ENCODE data around the gene ATG9B. TPM values are rescaled to one million over a fixed set of nuclear protein-coding genes. Genes with fewer than 3 reads are reported as not detected.

The ATG9B gene
- total and polyA plus RNA-seq, 10 donors = 0.66 to 3.8 (median 2.4) TPM

DNA sequence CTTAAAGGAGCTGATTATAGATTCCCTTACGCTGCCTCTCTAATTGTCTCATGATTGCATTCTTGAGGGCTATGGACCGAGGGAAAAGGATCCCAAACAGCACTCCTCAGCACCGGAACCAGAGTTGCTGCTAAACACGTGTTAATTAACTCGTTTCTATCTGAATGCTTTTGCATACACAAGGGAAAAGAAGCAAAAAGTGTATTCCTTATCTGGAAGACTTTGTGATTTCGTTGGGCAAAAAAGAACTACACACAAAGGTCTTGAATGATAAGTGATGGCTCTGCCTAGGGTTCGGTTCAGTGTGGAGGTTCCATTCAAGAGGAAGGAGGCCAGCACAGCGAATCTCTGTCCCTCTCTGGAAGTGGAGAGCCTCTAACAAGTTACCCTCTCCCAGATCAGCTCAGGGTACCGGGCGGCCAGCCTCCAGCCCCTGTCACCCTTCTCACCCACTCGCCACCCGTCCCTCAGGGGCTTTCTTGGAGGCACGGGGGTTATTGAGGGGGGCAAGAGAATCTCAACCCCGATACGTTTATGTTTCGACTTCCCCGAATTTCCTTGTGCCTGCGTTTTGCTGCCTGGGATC lies 34.6 kb upstream of the ATG9B start:
- Histone ChIP-seq H3K36me3 (peaks cover 0 to 44% (median 3%) of the 10 kb centered on the region in 6 donors), H3K27me3 (replicated peaks in 1 of 7) (no peaks in the 10 kb centered on the region), H3K4me1 (peaks cover 15 to 69% (median 49%) of the 10 kb centered on the region in 6 donors), H3K4me3 (peak overlapping the region; percentile 67 to 99 (median 87)), H3K27ac (peak overlapping the region; percentile 87 to 96 (median 92)), H3K9me3 (no peaks in the 10 kb centered on the region)
- intact Hi-C loops (cut with DNase I; ENCODE audit: low total_unique reads) = no loop called here
- 5 to 11% (median 8%) methylated on average over 18 of the region's 18 CpGs for WGBS, 5 donors
- peak; percentile 88 for DNase-seq
- TF ChIP-seq, protein P1, sequence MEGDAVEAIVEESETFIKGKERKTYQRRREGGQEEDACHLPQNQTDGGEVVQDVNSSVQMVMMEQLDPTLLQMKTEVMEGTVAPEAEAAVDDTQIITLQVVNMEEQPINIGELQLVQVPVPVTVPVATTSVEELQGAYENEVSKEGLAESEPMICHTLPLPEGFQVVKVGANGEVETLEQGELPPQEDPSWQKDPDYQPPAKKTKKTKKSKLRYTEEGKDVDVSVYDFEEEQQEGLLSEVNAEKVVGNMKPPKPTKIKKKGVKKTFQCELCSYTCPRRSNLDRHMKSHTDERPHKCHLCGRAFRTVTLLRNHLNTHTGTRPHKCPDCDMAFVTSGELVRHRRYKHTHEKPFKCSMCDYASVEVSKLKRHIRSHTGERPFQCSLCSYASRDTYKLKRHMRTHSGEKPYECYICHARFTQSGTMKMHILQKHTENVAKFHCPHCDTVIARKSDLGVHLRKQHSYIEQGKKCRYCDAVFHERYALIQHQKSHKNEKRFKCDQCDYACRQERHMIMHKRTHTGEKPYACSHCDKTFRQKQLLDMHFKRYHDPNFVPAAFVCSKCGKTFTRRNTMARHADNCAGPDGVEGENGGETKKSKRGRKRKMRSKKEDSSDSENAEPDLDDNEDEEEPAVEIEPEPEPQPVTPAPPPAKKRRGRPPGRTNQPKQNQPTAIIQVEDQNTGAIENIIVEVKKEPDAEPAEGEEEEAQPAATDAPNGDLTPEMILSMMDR (IDR thresholded peaks at IDR 0.05 in 8 of 11, conservative IDR thresholded peaks at IDR 0.05 in 3 of 11) = no peak
- TF ChIP-seq POLR2A (IDR thresholded peaks at IDR 0.05) (no peak), POLR2AphosphoS5 (IDR thresholded peaks at IDR 0.05) (no peak)

DNA sequence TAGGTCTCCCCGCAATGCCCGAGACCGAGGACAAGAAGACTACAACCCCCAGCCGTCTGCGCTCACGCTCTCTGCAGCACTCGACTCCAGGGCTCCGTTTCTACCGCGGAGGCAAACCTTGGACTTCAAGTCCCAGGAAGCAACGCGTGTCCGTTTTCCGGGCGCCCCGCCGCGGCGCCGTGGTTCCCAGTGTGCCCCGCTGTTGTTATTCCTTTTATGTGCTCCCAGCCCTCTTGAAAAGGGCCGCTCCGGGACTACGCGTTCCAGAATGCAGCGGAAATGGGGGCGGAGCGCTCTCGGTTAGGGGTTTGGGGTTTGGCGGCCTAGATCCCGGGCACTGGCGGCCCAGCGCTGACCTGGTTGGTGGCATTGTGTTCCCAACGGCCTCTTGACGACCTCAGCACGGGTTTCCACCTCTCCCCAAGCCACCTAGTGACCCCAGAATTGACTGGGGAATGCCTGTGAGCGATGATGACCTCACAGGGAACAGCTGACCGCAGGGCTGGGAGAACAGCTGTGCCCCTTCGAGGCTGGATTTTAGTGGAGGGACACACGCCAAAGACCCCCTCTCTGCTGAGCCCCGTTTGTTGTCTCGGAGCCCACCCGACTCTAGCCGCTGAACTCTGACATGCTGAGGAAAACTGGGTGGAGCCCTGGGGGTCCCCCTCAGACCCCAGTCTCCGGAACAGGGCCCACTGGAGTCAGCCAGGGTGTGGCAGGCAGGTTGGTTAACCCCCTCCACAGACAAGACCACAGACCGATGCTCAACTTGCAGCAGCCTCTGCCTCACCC lies 33.9 kb upstream of the ATG9B start:
- peak; percentile 99 for DNase-seq
- Histone ChIP-seq H3K4me1 (peaks cover 15 to 75% (median 52%) of the 10 kb centered on the region in 6 donors), H3K27ac (peak overlapping the region; percentile 87 to 96 (median 92)), H3K4me3 (peak overlapping the region; percentile 67 to 99 (median 87)), H3K27me3 (replicated peaks in 1 of 7) (no peaks in the 10 kb centered on the region), H3K9me3 (no peaks in the 10 kb centered on the region), H3K36me3 (peaks cover 0 to 42% (median 3%) of the 10 kb centered on the region in 6 donors)
- 0 to 3% (median 1%) methylated on average over 30 to 46 of the region's 46 CpGs for WGBS, 5 donors
- intact Hi-C loops (cut with DNase I; ENCODE audit: low total_unique reads) = no loop called here
- TF ChIP-seq POLR2A (IDR thresholded peaks at IDR 0.05) (peak in 1 of 3 donors; percentile 29), POLR2AphosphoS5 (IDR thresholded peaks at IDR 0.05) (peak; percentile 93 to 94 (median 93))
- TF ChIP-seq, protein P1 (IDR thresholded peaks at IDR 0.05 in 8 of 11, conservative IDR thresholded peaks at IDR 0.05 in 3 of 11) = peak in 3 of 11 experiments; percentile 7 to 42 (median 27)

DNA sequence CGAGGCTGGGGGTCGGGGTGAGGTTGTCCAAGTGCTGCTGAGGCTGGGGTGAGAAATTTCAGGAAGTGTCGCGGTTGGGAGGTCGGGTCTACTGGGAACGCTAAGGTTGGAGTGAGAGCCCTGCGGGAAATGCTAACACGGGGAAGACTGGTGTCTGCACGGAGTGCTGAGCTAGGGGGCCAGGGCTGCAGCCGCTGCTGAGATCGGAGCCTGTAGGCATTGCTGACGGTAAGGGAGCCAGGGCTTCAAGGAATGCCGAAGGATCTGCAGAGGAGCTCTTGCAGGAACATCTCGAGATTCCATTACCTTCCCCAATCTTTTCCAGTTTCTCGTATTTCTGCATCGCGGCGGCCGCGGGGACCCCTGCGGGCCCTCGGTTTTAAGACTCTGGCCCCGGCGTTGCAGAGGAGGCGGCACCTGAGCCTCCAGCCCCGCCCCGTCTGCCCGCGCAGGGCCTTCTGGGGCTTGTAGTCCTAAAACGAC lies 33.3 kb upstream of the ATG9B start, which contains the start of gene CDK5:
Gene CDK5 (minus strand): TSS at position 392 of the 483 bp plus-strand sequence. CDS start 49 bp downstream, at position 343.
- peaks cover 0 to 2% (median 0%) of the 10 kb centered on the region in 7 donors for H3K27me3 ChIP-seq (replicated peaks in 1 of 7)
- TF ChIP-seq POLR2AphosphoS5 (IDR thresholded peaks at IDR 0.05) (no peak), POLR2A (IDR thresholded peaks at IDR 0.05) (no peak)
- TF ChIP-seq, protein P1 (IDR thresholded peaks at IDR 0.05 in 8 of 11, conservative IDR thresholded peaks at IDR 0.05 in 3 of 11) = no peak
- H3K4me1 ChIP-seq = peaks cover 15 to 75% (median 55%) of the 10 kb centered on the region in 6 donors
- H3K27ac ChIP-seq = peak within 1 kb of the TSS; percentile 87 to 96 (median 92)
- WGBS, 5 donors = 0 to 1% (median 0%) methylated on average over 27 to 30 of the region's 30 CpGs
- peaks cover 0 to 41% (median 2%) of the 10 kb centered on the region in 6 donors for H3K36me3 ChIP-seq
- DNase-seq = no peak
- intact Hi-C loops (cut with DNase I; ENCODE audit: low total_unique reads) = no loop called here
- H3K9me3 ChIP-seq = no peaks in the 10 kb centered on the region
- H3K4me3 ChIP-seq = peak within 1 kb of the TSS; percentile 67 to 99 (median 87)
